ENCODE data around the gene PIPOX.

Gene PIPOX

DNA sequence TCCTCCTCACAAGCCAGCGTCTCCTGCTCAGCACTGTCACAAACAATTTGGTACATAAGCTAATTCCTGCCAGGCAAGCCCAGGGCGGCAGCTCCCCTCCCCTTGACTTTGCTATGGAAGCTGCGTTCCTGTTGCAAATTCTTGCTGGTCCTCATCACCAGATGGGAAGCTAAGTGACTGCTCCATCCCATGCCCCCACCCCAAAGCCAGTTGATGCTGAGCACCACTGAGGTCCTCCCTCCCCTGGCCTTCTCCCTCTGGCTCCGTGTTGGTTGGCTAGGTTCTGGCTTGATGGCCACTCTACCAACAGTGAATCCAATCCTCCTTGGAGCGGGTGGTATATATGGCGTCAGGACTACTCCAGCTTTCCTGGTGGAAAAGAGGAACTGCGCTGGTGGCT lies 34.4 kb downstream of the PIPOX start:
- no peak for TF ChIP-seq SP1 (IDR thresholded peaks at IDR 0.05)
- TF ChIP-seq, protein P1, sequence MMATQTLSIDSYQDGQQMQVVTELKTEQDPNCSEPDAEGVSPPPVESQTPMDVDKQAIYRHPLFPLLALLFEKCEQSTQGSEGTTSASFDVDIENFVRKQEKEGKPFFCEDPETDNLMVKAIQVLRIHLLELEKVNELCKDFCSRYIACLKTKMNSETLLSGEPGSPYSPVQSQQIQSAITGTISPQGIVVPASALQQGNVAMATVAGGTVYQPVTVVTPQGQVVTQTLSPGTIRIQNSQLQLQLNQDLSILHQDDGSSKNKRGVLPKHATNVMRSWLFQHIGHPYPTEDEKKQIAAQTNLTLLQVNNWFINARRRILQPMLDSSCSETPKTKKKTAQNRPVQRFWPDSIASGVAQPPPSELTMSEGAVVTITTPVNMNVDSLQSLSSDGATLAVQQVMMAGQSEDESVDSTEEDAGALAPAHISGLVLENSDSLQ (IDR thresholded peaks at IDR 0.05), result no peak
- TF ChIP-seq SUZ12 (IDR thresholded peaks at IDR 0.05), result no peak
- TF ChIP-seq LEF1 (IDR thresholded peaks at IDR 0.05; ENCODE audit: borderline replicate concordance), result no peak
- no peak for TF ChIP-seq CTBP1 (IDR thresholded peaks at IDR 0.05; ENCODE audit: borderline replicate concordance)
- TF ChIP-seq HDGF (IDR thresholded peaks at IDR 0.05; ENCODE audit: borderline replicate concordance), result no peak
- TF ChIP-seq FOXA1 (IDR thresholded peaks at IDR 0.05), result no peak
- TF ChIP-seq L3MBTL2 (conservative IDR thresholded peaks at IDR 0.05), result no peak
- TF ChIP-seq FOXM1 (IDR thresholded peaks at IDR 0.05; ENCODE audit: borderline replicate concordance), result no peak
- TF ChIP-seq FOXK2 (IDR thresholded peaks at IDR 0.05), result no peak
- no peak for TF ChIP-seq BHLHE40 (IDR thresholded peaks at IDR 0.05; ENCODE audit: borderline replicate concordance)
- no peak for TF ChIP-seq ELF4 (IDR thresholded peaks at IDR 0.05)
- no peak for TF ChIP-seq ZNF384 (IDR thresholded peaks at IDR 0.05)
- no peak for TF ChIP-seq ARNT (IDR thresholded peaks at IDR 0.05)
- no peak for DNase-seq (ENCODE audit: extremely low spot score)
- ChIA-PET POLR2A (no interaction called here), CTCF (no interaction called here)

- POLR2A ChIA-PET, result no interaction called here
- TF ChIP-seq TARDBP (IDR thresholded peaks at IDR 0.05), result no peak
- no peak for TF ChIP-seq L3MBTL2 (conservative IDR thresholded peaks at IDR 0.05)
- TF ChIP-seq, protein P1 (IDR thresholded peaks at IDR 0.05), result no peak
- TF ChIP-seq FOXK2 (IDR thresholded peaks at IDR 0.05), result no peak
- TF ChIP-seq SP1 (IDR thresholded peaks at IDR 0.05), result no peak
- no peak for TF ChIP-seq NFRKB (IDR thresholded peaks at IDR 0.05)
- no peak for TF ChIP-seq CTBP1 (IDR thresholded peaks at IDR 0.05; ENCODE audit: borderline replicate concordance)
- TF ChIP-seq ZNF384 (IDR thresholded peaks at IDR 0.05), result no peak
- no peak for TF ChIP-seq BHLHE40 (IDR thresholded peaks at IDR 0.05; ENCODE audit: borderline replicate concordance)
- CTCF ChIA-PET, result interaction anchor here (0.7 to 1.9 kb wide), 3 partner anchors 34 to 113 kb away, joined by 3 to 7 read pairs (median 3); no protein-coding TSS in a partner anchor
- no peak for DNase-seq (ENCODE audit: extremely low spot score)
Measured at GRCh38 chr17:29078183-29079045, 35.5 kb downstream of the PIPOX start.

- TF ChIP-seq BHLHE40 (IDR thresholded peaks at IDR 0.05; ENCODE audit: borderline replicate concordance) (no peak), HDGF (IDR thresholded peaks at IDR 0.05; ENCODE audit: borderline replicate concordance) (no peak), L3MBTL2 (conservative IDR thresholded peaks at IDR 0.05) (no peak), ELF4 (IDR thresholded peaks at IDR 0.05) (no peak), ARNT (IDR thresholded peaks at IDR 0.05) (no peak), LEF1 (IDR thresholded peaks at IDR 0.05; ENCODE audit: borderline replicate concordance) (no peak), FOXM1 (IDR thresholded peaks at IDR 0.05; ENCODE audit: borderline replicate concordance) (no peak), ZNF384 (IDR thresholded peaks at IDR 0.05) (no peak), FOXK2 (IDR thresholded peaks at IDR 0.05) (no peak), SUZ12 (IDR thresholded peaks at IDR 0.05) (no peak), CTBP1 (IDR thresholded peaks at IDR 0.05; ENCODE audit: borderline replicate concordance) (no peak), SP1 (IDR thresholded peaks at IDR 0.05) (no peak), NFRKB (IDR thresholded peaks at IDR 0.05) (no peak), FOXA1 (IDR thresholded peaks at IDR 0.05) (no peak), TARDBP (IDR thresholded peaks at IDR 0.05) (no peak)
- TF ChIP-seq, protein P1 (IDR thresholded peaks at IDR 0.05), result no peak
- no peak for DNase-seq (ENCODE audit: extremely low spot score)
- ChIA-PET CTCF (interaction anchor here (0.6 to 1.9 kb wide), 3 partner anchors 38 to 126 kb away, joined by 3 to 7 read pairs (median 3); no protein-coding TSS in a partner anchor), POLR2A (interaction anchor here (1.2 kb wide), 1 partner anchor 128 kb away, joined by 5 read pairs; the partner anchor contains the start of gene PHF12)
Measured at GRCh38 chr17:29079433-29079832, 36.5 kb downstream of the PIPOX start.

DNA sequence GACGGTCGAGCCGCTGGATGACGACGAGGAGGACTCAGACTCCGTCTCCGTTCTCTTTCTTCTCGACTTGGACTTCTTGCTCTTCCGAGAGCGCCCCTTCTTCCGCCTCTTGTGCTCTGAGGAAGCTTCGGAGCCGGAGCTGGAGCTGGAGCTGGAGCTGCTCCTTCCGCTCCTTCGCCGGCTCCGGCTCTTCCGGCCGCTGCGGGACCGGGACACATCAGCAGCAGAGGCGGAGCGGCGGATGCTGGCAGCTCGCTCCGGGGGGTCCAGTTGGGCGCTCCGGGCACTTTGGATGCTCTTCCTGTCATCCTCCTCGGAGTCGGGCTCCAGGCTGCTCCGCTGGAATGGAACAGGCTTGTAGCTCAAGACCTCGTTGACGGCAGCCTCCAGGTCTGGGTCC lies 36.9 kb downstream of the PIPOX start:
- ChIA-PET POLR2A (interaction anchor here (0.6 to 1.2 kb wide), 2 partner anchors 114 to 128 kb away, joined by 3 to 5 read pairs; partner anchors contain the start of gene PHF12), CTCF (interaction anchor here (0.6 to 1.9 kb wide), 3 partner anchors 37 to 127 kb away, joined by 3 to 7 read pairs (median 3); no protein-coding TSS in a partner anchor)
- TF ChIP-seq, protein P1 (IDR thresholded peaks at IDR 0.05), result no peak
- TF ChIP-seq NFRKB (IDR thresholded peaks at IDR 0.05) (no peak), CTBP1 (IDR thresholded peaks at IDR 0.05; ENCODE audit: borderline replicate concordance) (no peak), SUZ12 (IDR thresholded peaks at IDR 0.05) (no peak), FOXK2 (IDR thresholded peaks at IDR 0.05) (no peak)
- no peak for DNase-seq (ENCODE audit: extremely low spot score)

DNA sequence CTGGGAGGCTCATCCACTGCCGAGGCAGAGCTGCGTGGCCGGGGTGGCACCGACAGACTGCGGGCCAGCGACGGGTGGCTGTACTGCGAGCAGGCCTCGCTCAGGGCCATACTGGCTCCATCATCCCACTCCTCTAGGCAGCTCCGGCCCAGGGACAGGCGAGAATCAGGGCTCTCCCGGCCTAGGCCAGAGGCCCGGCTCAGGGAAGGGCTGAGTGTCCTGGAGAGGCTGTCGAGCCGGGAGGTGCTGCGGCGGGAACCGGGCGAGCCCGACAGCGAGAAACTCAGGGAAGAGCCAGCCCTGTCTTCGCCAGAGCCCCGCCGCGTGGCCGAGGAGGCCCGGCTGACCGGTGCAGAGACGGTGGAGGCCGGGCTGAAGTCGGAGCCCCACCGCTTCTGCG lies 37.4 kb downstream of the PIPOX start:
- TF ChIP-seq FOXK2 (IDR thresholded peaks at IDR 0.05), result no peak
- no peak for TF ChIP-seq CTBP1 (IDR thresholded peaks at IDR 0.05; ENCODE audit: borderline replicate concordance)
- TF ChIP-seq TARDBP (IDR thresholded peaks at IDR 0.05), result no peak
- no peak for TF ChIP-seq FOXM1 (IDR thresholded peaks at IDR 0.05; ENCODE audit: borderline replicate concordance)
- no peak for TF ChIP-seq ELF4 (IDR thresholded peaks at IDR 0.05)
- TF ChIP-seq LEF1 (IDR thresholded peaks at IDR 0.05; ENCODE audit: borderline replicate concordance), result no peak
- TF ChIP-seq HDGF (IDR thresholded peaks at IDR 0.05; ENCODE audit: borderline replicate concordance), result no peak
- no peak for TF ChIP-seq NFRKB (IDR thresholded peaks at IDR 0.05)
- no peak for TF ChIP-seq ZNF384 (IDR thresholded peaks at IDR 0.05)
- no peak for TF ChIP-seq L3MBTL2 (conservative IDR thresholded peaks at IDR 0.05)
- no peak for TF ChIP-seq SP1 (IDR thresholded peaks at IDR 0.05)
- TF ChIP-seq SUZ12 (IDR thresholded peaks at IDR 0.05), result no peak
- TF ChIP-seq, protein P1 (IDR thresholded peaks at IDR 0.05), result no peak
- no peak for TF ChIP-seq FOXA1 (IDR thresholded peaks at IDR 0.05)
- TF ChIP-seq BHLHE40 (IDR thresholded peaks at IDR 0.05; ENCODE audit: borderline replicate concordance), result no peak
- no peak for TF ChIP-seq ARNT (IDR thresholded peaks at IDR 0.05)
- ChIA-PET CTCF (interaction anchor here (1.9 kb wide), 1 partner anchor 115 kb away, joined by 7 read pairs; no protein-coding TSS in a partner anchor), POLR2A (interaction anchor here (0.6 to 1.2 kb wide), 2 partner anchors 115 to 129 kb away, joined by 3 to 5 read pairs; partner anchors contain the start of gene PHF12)

More for the DNA sequence above, 37.4 kb downstream of the PIPOX start:
- no peak for DNase-seq (ENCODE audit: extremely low spot score)

Data from HEK293T (cell line).